SJCRH30 (cell line): Measurements from ENCODE around the gene ALG9. TPM values are rescaled to one million over a fixed set of nuclear protein-coding genes. Genes with fewer than 3 reads are reported as not detected.
"Not testable (repeated sequence)": the region's sequence is repeated elsewhere in the genome, so short reads cannot be mapped to it uniquely, and the experiment has no call there.

Experiments used
- DNase-seq, 2 experiments: peaks; one replicate each; pipeline ENCODE4 v3.0.0-alpha.2; 2015 to 2020
- H3K27ac ChIP-seq: fragments of 250-450 bp; sonication (Bioruptor Pico); 2 replicates; pipeline ENCODE4 v1.5.1; 2020; ENCODE audit warnings: mild to moderate bottlenecking, moderate library complexity
- H3K27me3 ChIP-seq: fragments of 250-450 bp; sonication (Bioruptor Pico); 2 replicates; pipeline ENCODE4 v1.5.1; 2020; ENCODE audit warnings: mild to moderate bottlenecking, moderate library complexity
- H3K36me3 ChIP-seq: fragments of 250-450 bp; sonication (Bioruptor Pico); 2 replicates; pipeline ENCODE4 v1.5.1; 2020; ENCODE audit warnings: mild to moderate bottlenecking, moderate library complexity
- H3K4me1 ChIP-seq: fragments of 250-450 bp; sonication (Bioruptor Pico); 2 replicates; pipeline ENCODE4 v1.5.1; 2020; ENCODE audit warnings: mild to moderate bottlenecking, moderate library complexity
- H3K4me3 ChIP-seq: fragments of 250-450 bp; sonication (Bioruptor Pico); 2 replicates; pipeline ENCODE4 v1.5.1; 2020; ENCODE audit warnings: mild to moderate bottlenecking, moderate library complexity
- H3K9me3 ChIP-seq: fragments of 250-450 bp; sonication (Bioruptor Pico); replicated peaks from 2 replicates; pipeline ENCODE4 v1.5.1; 2020; ENCODE audit warnings: mild to moderate bottlenecking, moderate library complexity
- total RNA-seq: library from RNA; depleted of rRNA; stranded (reverse); fragments of >200 nt; shearing (Covaris generic); gene quantifications from 2 replicates; pipeline ENCODE4 v1.2.3, GENCODE V29; 2014

Gene ALG9
- total RNA-seq, 1 experiment from 2014 or later = 31.4 TPM

DNA sequence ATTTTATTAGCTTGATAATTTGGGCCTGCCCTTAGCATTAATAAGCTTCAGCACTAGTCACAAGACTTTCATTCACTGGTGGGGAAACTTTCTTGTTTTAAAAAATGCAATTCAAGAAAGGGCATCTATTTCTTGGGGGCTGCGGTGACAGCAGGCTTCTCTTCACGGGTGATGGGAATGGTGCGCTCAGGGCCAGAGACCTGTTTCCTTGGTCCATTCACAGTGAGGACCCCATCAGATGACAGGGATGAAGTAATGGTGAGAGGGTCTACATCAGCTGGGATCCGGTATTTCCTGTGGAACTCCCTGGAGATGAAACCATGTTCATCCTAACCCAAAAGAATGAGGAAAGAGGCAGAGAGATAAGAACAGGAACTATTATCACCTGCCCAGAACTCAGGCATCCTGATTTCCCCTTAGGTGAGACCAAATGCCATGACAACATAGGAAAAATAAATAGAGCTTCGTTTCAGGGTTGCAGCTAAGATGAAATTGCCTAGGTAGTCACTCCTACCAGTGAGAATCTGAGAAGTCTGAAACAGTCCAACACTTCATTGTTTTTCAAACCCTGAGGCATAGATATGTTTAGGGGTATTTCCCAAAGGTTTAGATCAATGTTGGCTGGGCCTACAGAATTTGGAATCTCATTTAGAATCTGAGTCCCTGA lies 37.4 kb upstream of the ALG9 start:
- no peak for DNase-seq
- no peak overlapping the region for H3K4me3 ChIP-seq
- no peak overlapping the region for H3K27ac ChIP-seq
- H3K9me3 ChIP-seq = no peaks in the 10 kb centered on the region
- peaks cover 7% of the 10 kb centered on the region for H3K4me1 ChIP-seq
- no peaks in the 10 kb centered on the region for H3K27me3 ChIP-seq
- H3K36me3 ChIP-seq = no peaks in the 10 kb centered on the region

DNA sequence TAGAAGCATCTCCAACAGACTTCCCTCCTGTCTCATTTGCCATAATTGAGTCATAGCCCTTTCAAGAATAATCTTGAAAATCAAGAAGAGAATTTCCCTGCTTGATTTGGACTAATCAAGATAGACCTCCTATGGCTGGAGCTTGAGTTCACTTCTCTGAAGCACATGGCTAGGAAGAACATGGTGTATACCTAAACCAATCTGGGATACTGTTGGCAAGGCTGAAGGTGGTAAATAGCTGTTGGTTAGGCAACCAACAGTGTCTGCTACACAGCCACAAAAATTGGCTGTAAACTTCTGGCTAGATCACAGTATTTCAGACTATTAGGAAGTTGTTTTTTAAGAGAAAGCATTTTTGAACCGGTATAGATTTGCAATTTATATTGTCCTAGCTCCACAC lies 35.3 kb upstream of the ALG9 start:
- Histone ChIP-seq H3K36me3 (no peaks in the 10 kb centered on the region), H3K4me1 (peaks cover under 1% of the 10 kb centered on the region), H3K9me3 (no peaks in the 10 kb centered on the region), H3K27me3 (no peaks in the 10 kb centered on the region), H3K27ac (no peak overlapping the region), H3K4me3 (no peak overlapping the region)
- DNase-seq = no peak

DNA sequence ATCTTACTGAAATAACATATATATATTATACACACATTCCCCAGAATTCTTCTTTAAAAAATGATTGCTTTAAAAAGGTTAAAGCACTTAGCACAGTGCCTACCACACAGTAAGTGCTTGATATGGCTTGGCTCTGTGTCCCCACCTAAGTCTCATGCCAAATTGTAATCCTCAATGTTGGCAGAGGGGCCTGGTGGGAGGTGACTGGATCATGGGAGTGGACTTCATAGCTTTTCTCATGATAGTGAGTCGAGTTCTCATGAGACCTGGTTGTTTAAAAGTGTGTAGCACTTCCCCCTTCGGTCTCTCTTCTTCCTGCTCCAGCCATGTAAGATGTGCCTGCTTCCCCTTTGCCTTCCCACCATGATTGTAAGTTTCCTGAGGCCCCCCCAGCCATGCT lies 34.0 kb upstream of the ALG9 start:
- H3K4me1 ChIP-seq = no peaks in the 10 kb centered on the region
- DNase-seq = no peak
- no peak overlapping the region for H3K4me3 ChIP-seq
- H3K27me3 ChIP-seq = no peaks in the 10 kb centered on the region
- H3K9me3 ChIP-seq = no peaks in the 10 kb centered on the region
- no peaks in the 10 kb centered on the region for H3K36me3 ChIP-seq
- no peak overlapping the region for H3K27ac ChIP-seq

DNA sequence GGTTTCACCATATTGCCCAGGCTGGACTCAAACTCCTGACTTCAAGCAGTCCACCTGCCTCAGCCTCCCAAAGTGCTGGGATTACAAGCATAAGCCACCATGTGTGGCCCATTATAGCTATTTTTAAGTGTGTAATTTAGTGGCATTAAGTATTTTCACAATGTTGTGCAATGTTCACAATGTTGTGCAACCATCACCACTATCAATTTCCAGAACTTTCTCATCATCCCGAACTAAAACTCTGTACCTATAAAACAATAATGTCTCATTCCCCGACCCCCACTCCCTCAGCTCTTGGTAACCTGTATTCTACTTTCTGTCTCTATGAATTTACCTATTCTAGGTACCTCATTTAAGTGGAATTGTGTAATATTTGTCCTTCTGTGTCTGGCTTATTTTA lies 15.5 kb upstream of the ALG9 start:
- no peak overlapping the region for H3K4me3 ChIP-seq
- H3K27me3 ChIP-seq = no peaks in the 10 kb centered on the region
- DNase-seq = no peak
- H3K9me3 ChIP-seq = no peaks in the 10 kb centered on the region
- no peaks in the 10 kb centered on the region for H3K4me1 ChIP-seq
- no peaks in the 10 kb centered on the region for H3K36me3 ChIP-seq
- H3K27ac ChIP-seq = no peak overlapping the region

DNA sequence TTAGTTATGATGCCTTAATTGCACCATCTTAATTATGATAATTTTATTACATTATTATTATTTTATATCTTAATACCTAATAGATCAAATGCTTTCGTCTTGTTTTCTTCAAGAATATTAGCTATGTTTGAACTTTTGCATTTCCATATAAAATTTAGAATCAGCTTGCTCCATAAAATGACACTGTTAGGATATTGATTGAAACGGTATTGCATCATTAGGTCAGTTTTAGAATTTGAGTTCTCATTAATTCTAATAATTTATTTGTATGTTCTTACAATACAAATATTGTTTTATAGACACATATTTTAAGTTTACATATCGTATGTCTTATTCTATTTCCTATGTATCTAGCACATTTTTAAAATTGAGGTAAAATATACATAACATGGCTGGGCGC lies 14.7 kb upstream of the ALG9 start:
- H3K4me1 ChIP-seq = no peaks in the 10 kb centered on the region
- H3K27ac ChIP-seq = no peak overlapping the region
- no peaks in the 10 kb centered on the region for H3K27me3 ChIP-seq
- no peak for DNase-seq
- no peaks in the 10 kb centered on the region for H3K36me3 ChIP-seq
- H3K9me3 ChIP-seq = no peaks in the 10 kb centered on the region
- no peak overlapping the region for H3K4me3 ChIP-seq

DNA sequence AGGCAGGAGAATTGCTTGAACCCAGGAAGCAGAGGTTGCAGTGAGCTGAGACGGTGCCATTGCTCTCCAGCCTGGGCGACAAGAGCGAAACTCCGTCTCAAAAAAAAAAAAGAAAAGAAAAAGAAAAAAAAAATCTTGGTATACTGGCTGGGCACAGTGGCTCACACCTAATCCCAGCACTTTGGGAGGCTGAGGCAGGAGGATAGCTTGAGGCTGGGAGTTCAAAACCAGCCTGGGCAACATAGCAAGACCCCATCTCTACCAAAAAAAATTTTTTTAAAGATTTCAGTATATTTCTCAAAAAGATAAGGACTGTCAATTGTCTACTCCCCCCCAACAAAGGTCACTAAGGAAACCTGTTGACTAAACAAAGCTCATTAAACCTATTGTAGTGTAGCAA lies 13.7 kb upstream of the ALG9 start:
- H3K9me3 ChIP-seq, H3K27me3 ChIP-seq, H3K4me1 ChIP-seq, H3K36me3 ChIP-seq, DNase-seq, H3K27ac ChIP-seq, H3K4me3 ChIP-seq: not testable (repeated sequence)

DNA sequence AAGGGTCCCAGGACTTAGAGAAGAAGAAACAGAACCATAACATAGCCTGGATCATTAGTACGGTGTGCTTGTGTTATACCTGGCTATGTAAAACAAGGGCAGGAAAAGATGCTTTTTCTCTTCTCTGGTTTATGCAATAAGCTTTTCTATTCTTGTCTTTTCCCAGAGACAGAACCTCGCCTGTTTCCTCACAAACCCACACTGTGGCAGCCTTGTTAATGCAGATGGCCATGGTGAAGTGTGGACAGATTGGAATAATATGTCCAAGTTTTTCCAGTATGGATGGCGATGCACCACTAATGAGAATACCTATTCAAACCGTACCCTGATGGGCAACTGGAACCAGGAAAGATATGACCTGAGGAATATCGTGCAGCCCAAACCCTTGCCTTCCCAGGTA lies 10.8 kb upstream of the ALG9 start:
- no peak overlapping the region for H3K4me3 ChIP-seq
- DNase-seq = no peak
- H3K4me1 ChIP-seq = no peaks in the 10 kb centered on the region
- no peaks in the 10 kb centered on the region for H3K9me3 ChIP-seq
- H3K36me3 ChIP-seq = no peaks in the 10 kb centered on the region
- H3K27me3 ChIP-seq = no peaks in the 10 kb centered on the region
- no peak overlapping the region for H3K27ac ChIP-seq

DNA sequence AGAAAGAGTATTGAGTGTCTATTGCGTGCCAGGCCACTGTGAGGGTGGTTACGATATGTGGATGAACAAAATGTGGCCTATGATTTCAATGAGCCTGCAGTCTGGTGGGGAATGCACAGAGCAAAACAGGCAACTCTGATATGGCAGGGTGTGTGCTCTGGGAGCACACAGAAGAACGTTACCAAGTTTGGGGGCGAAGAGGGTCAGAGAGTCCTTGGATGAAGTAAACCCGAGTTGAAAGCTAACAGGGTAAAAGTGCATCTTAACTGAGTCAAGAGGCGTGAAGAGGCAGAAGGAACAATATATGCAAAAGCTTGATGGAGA lies 8.2 kb upstream of the ALG9 start:
- Histone ChIP-seq H3K36me3 (no peaks in the 10 kb centered on the region), H3K27me3 (no peaks in the 10 kb centered on the region), H3K27ac (peak overlapping the region; percentile 93), H3K9me3 (no peaks in the 10 kb centered on the region), H3K4me3 (peak overlapping the region; percentile 78), H3K4me1 (no peaks in the 10 kb centered on the region)
- no peak for DNase-seq

DNA sequence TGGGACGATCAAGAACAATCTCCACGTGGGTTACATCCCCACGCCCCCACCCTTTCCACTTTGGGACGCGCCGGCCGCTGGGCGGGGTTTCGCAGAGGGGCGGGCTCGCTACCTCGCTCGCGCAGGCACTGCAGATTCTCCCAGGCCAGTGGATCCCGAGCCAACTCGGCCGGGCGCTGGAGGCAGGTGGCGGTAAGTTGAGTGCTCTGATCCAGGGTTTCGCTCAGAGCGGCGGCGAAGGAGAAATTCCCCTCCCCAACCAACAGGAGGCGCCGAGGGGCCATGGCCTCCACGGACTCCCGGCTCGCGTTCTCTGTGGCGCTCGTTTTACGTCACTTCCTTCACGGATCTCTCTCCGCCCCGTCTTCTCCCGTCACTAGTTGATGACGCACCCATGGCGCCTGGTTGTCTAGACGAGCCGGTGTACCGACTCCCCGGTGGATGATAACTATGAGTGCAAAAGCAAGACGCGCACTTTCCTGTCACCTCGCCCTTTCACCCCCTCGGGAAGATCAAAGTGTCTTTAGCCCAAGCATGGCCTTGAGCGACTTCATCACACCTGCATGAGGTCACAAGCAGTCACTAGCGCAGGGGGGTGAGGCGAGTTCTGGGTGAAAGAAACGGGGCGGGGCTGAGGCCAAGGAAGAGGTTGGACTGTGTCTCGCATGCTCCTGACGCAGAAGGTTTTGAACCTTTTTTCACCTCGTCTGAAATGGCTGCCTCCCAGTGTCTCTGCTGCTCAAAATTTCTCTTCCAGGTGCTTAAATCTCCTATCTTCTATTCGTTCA lies 7.7 kb upstream of the ALG9 start, which contains the start of the genes CFAP68 and FDXACB1:
Gene CFAP68, plus strand, starts transcription at position 693 of the 788 bp plus-strand sequence. Its CDS starts 20 bp downstream, at position 713.
Gene FDXACB1, minus strand, starts transcription at position 317 of the 788 bp plus-strand sequence. Its CDS starts 33 bp downstream, at position 284.
- no peaks in the 10 kb centered on the region for H3K27me3 ChIP-seq
- no peaks in the 10 kb centered on the region for H3K4me1 ChIP-seq
- H3K4me3 ChIP-seq = peak within 1 kb of the TSS; percentile 78
- H3K9me3 ChIP-seq = no peaks in the 10 kb centered on the region
- no peaks in the 10 kb centered on the region for H3K36me3 ChIP-seq
- peak within 1 kb of the TSS; percentile 93 for H3K27ac ChIP-seq
- peak; percentile 95 to 97 for DNase-seq

DNA sequence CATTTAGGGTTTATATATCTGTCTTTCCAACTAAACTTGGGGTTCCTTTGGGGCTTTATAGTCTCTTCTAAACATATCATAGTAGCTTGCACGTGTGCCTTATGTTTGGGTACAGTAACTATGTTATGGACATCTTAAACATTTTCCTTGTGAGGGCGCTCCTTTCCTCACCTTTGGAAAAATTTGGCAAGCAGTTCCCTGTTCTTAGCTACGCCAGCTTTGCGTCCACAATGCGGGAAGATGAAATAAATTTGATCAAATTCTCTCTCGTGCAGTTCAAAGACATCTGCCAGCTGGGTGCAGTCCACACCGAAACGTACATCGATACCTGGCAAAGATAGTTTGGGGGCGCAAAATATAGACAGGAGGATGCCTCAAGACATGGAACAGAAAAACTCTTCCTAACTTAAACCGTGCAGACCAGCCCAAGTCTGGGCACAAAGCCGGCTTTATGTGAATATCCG lies 7.0 kb upstream of the ALG9 start:
- no peaks in the 10 kb centered on the region for H3K36me3 ChIP-seq
- no peak for DNase-seq
- no peaks in the 10 kb centered on the region for H3K27me3 ChIP-seq
- no peaks in the 10 kb centered on the region for H3K4me1 ChIP-seq
- no peaks in the 10 kb centered on the region for H3K9me3 ChIP-seq
- peak overlapping the region; percentile 93 for H3K27ac ChIP-seq
- peak overlapping the region; percentile 78 for H3K4me3 ChIP-seq

DNA sequence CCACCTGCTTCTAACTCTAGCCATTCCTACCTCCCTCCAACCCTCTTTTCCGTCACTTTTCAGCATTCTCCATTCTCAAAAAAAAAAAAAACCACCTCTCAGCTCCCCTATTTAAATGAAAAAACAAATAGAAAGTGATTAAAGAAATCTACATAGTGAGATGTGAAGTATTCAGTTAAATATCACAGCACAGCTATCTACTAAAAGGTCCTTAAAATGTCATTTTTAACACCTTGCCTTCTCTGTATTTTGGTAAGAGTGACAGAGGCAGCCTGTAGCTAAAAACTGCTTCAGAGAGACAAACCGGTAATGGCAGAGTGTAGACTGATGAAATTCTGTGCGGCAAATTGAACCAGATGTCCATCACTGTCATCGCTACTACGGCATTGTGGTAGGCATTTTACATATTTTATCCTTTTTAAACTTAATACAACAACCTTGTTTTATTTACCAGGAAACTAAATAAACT lies 346 bp upstream of the ALG9 start:
- H3K4me1 ChIP-seq = no peaks in the 10 kb centered on the region
- no peaks in the 10 kb centered on the region for H3K9me3 ChIP-seq
- no peaks in the 10 kb centered on the region; the same call in 1 of the 2 replicates for H3K36me3 ChIP-seq
- H3K27me3 ChIP-seq = no peaks in the 10 kb centered on the region
- H3K27ac ChIP-seq = peak overlapping the region; percentile 64; the same call in 1 of the 2 replicates
- peak in 1 of 2 experiments; percentile 17 for DNase-seq
- H3K4me3 ChIP-seq = peak overlapping the region; percentile 99

DNA sequence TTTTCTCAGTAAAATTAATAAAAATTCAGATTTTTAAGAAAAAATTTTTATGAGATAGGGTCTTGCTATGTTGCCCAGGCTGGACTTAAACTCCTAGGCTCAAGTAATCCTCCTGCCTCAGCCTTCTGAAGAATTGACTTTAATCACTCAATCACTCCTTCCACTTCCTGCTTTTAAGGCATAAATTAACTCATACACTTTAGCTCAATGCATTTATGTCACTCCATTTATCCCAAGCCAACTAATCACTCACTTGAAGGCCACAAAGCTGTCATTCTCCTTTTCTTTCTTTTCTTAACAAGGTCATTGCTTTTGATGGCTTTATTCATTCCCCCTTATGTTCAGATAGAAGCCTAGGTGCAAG lies 877 bp downstream of the ALG9 start:
- DNase-seq = no peak
- Histone ChIP-seq H3K27ac (no peak overlapping the region), H3K27me3 (no peaks in the 10 kb centered on the region), H3K36me3 (no peaks in the 10 kb centered on the region; the same call in 1 of the 2 replicates), H3K4me1 (no peaks in the 10 kb centered on the region), H3K9me3 (no peaks in the 10 kb centered on the region), H3K4me3 (peak overlapping the region; percentile 99)

DNA sequence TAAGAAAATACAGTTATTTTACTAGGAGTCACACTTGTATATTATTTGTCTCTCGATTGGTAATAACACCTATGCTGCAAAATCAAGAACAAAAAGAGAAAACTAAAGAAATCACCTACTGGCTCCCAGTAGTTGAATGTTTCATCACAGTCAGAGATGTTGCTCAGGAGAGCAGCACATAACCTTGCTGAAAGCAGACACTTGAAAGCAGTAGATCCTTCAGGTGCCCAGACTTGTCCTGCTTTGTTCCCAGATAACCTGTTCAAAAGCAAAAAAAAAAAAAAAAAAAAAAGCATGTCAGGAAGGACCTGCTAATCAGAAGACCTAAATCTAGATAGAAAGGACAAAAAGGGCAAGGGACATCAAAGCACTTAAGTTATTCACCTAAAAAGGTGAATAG lies 1.3 kb downstream of the ALG9 start:
- Histone ChIP-seq H3K4me3 (no peak overlapping the region; the same call in 1 of the 2 replicates), H3K9me3 (no peaks in the 10 kb centered on the region), H3K4me1 (no peaks in the 10 kb centered on the region), H3K36me3 (no peaks in the 10 kb centered on the region; the same call in 1 of the 2 replicates), H3K27me3 (no peaks in the 10 kb centered on the region), H3K27ac (no peak overlapping the region)
- DNase-seq = no peak

DNA sequence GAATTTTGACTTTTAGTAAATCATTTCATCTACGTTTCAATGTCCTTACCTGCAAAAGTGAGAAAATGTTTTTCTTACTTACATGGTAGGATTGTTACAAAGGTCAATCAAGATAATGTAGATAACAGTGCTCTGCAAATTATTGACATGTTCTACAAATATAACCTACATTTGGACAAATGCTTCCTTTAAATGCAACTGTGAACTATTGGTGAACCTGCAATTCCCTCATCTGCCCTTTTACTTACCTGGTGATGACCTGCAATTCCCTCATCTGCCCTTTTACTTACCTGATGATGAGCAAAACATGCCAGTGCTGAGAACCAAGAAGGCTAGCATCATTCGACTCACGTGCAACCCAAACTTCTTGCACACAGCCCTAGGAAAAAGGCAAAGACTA lies 11.1 kb downstream of the ALG9 start:
- H3K9me3 ChIP-seq = no peaks in the 10 kb centered on the region
- no peak overlapping the region for H3K4me3 ChIP-seq
- no peaks in the 10 kb centered on the region; the same call in 1 of the 2 replicates for H3K36me3 ChIP-seq
- H3K4me1 ChIP-seq = no peaks in the 10 kb centered on the region
- DNase-seq = no peak
- no peak overlapping the region for H3K27ac ChIP-seq
- H3K27me3 ChIP-seq = no peaks in the 10 kb centered on the region

DNA sequence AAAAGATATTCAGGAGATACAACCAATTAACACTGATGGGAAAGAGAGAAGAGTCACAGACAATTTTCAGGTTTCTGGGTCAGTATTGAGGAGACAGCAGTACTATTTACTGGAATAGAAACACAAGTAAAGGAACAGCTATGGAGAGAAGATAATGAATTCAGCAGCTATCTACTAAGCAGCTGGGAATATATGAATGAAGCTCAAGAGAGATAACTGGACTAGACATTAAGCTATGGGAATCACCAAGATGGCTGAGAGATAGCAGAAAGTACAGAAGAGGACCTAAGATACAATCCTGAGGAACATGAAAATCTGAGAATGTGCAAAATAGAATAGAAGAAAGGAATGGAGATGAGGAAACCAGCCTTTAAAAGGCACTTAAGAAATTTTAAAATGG lies 15.9 kb downstream of the ALG9 start:
- no peak overlapping the region for H3K4me3 ChIP-seq
- H3K4me1 ChIP-seq = no peaks in the 10 kb centered on the region
- H3K36me3 ChIP-seq = no peaks in the 10 kb centered on the region; the same call in 1 of the 2 replicates
- no peak overlapping the region for H3K27ac ChIP-seq
- H3K27me3 ChIP-seq = no peaks in the 10 kb centered on the region
- DNase-seq = no peak
- no peaks in the 10 kb centered on the region for H3K9me3 ChIP-seq
